Stimulated activated CD4-positive, alpha-beta T cell treated with anti-CD3 and anti-CD28 coated beads, Interleukin-4, amount 100 ng/mL, for 24 hours (primary cell): ENCODE data around the gene LMX1B.

Experiments
- DNase-seq: peaks from one replicate; pipeline ENCODE4 v3.0.0-alpha.2; 2020

The LMX1B gene

DNA sequence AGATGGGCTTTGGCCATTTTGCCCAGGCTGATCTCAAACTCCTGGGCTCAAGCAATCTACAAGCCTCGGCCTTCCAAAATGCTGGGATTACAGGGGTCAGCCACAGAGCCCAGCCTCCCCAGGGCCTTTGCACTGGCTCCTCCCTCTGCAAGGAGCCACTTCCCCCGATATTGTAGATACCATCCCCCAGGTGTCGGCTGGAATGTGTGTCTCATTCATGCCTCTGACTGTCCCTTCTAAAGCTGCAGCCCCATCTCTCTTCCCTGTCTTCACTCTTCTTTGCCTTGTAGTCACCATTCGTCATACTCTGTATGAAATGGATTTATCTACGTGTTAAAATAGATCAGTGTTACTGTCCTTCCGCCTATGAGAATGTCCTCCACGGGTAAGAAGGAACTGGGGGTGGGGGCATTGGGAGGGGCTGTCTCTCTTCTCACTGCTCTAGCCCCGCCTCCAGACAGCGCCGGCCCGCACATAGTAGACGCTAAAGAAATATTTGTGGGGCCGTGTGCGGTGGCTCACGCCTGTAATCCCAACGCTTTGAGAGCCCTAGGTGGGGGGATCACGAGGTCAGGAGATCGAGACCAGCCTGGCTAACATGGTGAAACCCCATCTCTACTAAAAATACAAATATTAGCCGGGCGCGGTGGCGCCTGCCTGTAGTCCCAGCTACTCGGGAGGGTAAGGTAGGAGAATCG is 68.5 kb downstream of the LMX1B start:
- DNase-seq, result no peak

DNA sequence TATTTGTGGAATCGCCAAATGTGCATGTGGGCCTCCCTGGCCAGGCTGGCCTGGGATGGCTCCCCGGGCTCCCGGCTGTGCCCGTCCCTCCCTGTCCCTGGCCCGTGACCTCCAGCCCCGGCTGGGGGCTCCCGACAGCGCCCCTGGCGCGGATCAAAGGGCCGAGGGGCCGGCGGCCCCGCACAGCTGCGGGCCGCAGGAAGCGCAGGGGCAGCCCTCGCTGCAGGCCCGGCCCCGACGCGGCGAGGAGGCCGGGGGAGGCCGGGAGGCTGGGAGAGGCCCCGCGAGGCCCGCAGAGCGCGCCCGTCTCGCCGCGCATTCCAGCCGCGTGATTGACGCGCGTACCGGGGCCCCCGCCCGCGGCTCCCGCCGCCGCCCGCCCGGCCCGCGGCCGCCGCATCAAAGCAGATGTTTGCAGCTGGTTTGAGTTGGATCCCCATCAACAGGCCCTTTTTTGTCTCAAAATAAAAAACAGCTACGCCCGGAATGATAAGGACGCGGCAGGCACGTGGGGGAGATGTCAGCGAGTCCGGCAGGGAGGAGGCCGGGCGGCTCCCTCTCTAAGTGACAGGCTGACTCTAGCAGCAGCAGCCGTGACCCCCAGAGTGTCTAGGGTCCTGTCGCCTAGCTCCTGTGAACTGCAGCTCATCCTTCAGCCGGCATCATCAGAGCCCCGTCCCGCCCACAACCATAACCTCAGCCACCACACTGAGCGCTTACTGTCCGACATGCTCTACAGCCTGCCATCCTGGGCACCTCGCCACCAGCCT is 69.4 kb downstream of the LMX1B start:
- no peak for DNase-seq

DNA sequence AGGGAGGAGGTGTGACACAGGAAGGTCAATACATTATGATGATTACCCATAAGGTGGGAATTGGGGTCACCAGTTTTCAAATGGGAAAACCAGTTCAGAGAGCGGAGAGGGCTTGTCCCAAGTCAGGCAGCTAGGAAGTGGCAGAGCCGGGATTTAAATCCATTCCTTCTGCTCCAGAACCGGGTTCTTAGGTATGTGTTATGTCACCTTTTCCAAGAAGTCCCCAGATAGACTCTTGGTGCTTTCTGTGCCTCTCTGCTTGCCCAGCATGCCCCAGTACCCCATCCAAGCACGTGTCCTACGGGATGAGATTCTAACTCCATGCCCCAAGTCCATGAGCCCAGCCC is 69.9 kb downstream of the LMX1B start:
- no peak for DNase-seq

DNA sequence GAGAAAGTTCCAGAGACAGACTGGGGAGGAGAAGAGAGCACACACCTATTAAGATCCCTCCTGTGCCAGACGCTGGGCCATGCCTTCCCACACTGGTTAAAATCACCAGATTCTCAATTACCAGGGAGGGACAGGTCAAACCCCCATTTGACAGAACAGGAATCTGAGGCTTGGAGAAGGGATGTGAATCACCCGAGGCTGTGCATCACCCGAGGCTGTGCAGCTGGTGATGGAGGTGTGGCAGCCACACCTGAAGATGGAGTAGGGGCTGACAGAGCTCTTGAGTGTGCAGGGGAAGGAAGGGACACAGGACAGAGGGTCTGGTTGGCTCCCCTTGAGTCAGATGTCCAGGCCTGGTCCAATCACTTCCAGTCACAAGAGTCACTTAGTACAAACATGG is 70.6 kb downstream of the LMX1B start:
- no peak for DNase-seq

DNA sequence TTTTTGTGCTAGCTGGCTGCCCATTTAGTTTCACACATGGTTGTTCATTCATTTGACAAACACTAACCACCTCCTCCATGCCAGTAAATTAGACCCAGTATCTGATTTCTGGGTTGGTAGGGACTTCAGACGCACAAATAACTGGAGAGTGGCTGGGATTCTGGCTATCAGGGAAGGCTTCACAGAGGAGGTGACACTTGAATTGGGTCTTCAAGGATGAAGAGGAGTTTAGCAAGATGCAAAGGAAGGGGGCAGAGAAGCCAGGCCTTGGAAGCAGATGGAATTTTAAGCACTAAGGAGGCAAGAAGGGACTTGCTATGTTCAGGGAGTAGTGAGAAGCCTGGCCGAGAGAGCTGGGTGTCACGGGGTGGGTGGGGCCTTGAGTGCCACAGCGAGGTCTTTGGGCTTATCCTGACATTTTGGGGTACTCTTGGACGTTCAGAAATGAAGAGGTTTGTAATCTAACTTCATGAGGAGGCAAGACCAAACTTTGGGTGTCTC is 71.3 kb downstream of the LMX1B start:
- DNase-seq, result no peak

DNA sequence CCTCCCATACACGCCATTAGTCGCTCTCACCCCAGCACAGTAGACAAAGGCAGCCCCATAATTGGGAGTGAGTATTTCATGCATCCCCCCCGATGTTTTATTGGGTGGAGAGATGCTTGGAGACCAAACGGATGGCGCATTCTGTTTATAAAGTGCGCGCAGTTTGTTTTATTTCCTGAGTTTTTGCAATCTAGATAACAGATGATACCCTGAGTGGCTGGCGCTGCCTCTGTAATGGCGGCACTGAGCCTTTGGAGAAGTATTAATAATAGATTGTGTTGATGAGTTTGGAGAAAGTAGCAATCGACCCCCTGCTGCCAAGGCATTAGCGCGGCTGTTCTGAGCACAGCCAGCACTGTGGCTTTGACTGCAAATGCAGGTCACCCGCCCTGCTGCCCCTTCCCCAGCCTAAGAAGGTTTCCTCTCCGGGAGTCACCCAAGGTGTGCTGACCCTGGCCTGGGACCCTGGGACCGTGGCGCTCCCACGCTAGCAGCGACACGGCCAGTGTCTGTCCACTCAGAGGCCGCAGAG is 74.3 kb downstream of the LMX1B start:
- DNase-seq, result no peak

DNA sequence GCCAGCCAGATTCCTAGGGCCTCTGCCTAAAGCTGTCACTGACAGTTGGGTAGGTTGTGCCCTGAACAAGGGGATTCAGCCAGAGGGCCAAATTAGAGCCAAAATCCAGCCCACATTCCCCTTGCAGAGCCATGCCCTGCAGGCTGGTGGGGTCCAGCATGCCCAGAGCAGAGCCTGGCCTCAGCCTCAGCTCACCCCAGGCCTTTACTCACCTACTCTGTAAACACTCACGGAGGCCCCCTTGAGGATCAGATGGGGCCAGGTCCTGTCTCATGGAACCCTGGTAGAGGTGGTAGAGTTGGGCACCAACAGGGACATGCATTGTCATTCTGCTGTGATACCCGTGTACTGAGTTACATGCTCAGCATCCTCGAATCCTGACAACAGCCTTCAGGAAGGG is 74.9 kb downstream of the LMX1B start:
- DNase-seq, result no peak

DNA sequence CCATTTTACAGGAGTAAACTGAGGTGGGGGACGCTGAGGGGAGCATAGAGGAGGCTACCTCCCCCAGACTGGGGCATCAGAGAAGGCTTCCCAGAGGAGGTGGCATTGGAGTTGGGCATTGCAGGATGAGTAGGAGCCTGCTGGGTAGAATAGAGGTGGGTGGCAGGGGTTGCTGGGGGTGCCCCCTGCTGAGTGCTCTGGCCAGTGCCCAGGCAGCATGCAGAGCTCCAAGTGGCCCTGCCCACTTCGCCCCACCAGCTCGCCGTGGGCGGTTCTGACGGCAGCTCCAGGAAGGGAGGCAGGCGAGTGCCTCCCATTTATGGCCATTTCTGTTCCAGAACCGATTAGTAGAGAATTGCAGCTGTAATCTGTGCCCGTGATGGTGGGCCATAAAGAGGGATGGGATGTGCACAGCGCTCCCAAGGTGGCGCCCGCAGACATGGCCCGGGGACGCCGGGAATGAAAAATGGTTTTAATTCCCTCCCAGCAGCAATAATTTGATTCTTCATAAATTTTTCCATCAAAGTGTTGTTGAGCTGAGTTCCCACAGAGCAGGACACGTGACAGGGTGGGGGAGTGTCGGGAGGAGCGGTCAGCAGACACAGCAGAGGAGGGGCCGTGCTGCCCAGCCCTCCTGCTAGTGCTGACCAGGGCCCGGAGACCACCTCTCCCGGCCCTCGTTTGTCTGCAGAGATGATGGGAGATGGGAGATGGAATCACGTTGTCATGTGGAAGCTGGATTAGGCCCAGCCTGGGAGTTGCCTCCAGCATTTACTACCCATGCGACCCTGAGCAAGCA is 75.5 kb downstream of the LMX1B start:
- DNase-seq, result no peak

DNA sequence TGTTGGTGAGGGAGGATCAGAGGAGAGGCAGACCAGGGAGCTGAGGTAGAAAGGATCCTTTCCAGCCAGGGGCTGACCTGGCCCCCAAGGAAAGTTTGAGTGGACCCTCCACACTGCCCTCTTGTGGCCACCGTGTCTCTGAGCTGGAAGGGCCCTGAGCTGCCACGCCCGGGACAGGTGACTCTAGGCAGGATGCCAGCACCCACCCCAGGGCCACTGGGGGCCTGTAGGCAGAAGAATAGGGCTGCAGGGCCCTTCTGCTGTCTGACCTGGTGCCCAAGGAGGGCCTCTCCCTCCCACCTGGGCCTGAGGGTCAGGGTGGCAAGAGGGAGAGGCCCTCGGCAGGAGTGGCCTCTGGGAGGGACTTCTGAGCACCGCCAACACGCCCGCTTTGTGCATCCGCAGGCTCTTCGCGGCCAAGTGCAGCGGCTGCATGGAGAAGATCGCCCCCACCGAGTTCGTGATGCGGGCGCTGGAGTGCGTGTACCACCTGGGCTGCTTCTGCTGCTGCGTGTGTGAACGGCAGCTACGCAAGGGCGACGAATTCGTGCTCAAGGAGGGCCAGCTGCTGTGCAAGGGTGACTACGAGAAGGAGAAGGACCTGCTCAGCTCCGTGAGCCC is 76.8 kb downstream of the LMX1B start:
- DNase-seq, result peak; percentile 67

DNA sequence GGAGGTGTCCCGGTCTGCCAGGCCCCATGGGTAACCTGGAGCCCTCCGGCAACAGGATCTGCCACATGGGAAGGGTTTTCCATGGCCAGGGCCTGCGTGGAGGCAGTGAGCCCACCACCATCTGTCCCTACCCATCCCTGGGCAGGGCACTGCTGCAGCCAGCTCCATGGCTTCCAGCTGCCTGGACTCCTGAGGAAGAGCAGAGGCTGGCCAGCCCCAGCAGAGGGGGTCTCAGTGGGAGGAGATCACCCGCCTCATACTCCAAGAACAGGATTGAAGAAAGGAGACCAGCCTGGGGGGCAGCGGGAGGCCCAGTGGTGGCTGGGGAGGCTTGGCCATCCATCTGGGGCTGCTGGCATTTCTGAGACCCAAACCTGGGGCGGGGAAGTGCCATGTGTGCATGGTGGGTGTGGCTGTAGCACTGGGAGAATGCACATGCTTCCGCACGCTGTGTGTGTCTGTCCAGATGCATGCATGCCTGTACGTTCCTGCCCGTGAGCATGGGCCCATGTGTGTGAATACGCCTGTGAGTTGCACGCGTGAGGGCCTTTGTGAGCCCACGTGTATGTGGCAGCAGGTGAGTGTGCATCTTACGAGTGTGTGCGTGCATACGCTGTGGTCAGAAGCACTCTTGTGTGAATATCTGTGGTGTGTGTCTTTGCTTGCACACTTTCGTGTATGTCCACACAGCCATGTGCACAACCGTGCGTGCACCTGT is 78.5 kb downstream of the LMX1B start:
- DNase-seq, result no peak

DNA sequence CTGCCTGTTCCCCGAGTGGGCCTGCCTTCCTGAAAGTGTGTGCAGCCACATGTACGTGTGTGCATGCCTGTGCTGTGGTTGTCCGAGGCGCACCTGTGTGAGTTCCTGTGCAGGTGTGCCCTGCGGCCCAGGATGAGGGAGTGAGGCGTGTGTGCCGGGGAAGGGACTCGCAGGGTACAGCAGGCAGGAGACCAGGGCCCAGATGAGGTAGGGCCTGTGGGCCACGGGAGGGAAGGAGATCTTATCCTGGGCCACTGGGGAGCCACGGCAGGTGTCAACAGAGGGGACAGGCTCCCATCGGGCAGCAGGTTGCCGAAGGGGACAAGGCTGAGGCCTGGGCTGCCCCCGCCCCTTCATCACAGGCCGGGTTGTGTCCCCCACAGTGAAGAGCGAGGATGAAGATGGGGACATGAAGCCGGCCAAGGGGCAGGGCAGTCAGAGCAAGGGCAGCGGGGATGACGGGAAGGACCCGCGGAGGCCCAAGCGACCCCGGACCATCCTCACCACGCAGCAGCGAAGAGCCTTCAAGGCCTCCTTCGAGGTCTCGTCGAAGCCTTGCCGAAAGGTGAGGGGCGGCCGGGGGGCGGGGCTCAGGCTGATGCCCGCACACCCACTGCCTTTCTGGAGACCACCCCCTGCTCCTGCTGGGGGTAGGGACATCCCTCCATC is 79.2 kb downstream of the LMX1B start:
- no peak for DNase-seq

DNA sequence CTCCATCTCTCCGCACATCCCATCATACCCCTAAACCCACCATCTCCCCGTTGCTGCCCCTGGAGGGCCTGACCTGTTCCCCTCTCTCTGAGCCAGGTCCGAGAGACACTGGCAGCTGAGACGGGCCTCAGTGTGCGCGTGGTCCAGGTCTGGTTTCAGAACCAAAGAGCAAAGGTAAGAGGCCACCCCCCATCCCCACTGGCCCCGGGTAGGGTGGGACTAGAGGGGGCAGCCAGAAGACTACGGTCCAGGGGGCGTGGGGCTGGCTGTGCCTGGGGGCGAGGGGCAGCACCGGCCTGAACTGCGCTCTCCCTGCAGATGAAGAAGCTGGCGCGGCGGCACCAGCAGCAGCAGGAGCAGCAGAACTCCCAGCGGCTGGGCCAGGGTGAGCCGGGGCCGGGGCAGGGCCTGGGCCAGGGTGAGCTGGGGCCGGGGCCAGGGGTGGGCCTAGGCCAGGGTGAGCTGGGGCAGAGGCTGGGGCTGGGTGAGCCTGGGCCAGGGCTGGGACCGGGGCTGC is 79.8 kb downstream of the LMX1B start:
- DNase-seq, result no peak

DNA sequence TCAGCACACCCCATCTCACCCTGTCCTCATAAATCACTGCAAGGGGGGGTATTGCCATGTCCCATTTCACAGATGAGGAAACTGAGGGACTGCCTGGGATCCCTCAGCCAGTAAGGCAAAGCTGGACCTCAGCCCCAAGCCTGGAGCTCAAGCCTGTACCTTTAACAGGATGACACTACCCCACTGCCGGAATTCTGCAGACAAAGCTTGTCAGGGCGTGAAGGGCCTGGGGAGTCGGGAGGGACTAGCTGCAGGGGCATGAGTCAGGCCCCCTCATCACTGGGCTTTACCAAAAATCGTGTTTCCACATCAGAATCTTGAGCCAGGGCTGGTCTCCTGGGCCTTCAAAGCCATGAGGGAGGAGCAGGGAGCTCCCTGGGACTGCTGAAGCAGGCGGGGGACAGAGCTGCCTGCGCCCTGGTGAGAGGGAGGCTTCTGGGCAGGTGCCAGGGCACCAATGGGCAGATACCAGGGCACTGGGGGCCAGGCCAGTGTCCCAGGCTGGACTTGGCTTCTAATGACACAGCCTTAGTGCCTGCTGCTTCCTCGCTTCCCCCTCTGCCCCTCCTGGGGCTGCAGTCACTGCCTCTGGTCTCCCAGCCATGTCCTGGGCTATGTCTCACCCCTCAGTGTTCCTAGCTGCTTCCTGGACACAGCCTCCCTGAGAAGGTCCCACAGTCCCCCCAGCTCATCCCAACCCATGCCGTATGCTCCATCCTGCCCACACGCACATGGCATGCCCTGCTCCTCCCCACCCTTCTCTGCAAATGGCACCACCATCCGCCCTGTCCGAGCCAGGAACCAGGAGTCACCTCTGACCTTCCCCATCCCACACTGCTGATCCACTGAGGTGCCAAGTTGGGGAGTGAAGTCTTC is 80.7 kb downstream of the LMX1B start:
- no peak for DNase-seq

DNA sequence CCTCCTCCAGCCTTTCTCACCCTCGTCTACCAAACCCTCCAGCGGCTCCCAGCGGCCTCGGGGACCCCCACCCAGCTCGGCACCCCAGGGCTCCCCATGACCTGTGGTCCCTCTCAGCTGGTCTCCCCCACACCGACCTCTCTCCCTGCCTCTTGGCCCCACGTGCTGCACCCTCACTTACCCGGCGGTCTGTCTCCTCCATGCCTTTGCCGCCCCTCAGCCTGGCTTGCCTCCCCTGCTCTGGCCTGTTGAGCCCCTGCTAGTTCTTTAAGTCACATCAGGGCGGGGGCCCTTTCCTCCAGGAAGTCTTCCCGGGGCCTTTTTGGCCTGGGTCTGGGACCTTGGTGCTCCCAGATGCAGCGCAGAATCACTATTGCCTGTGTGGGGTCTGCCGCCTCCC is 81.5 kb downstream of the LMX1B start:
- no peak for DNase-seq

DNA sequence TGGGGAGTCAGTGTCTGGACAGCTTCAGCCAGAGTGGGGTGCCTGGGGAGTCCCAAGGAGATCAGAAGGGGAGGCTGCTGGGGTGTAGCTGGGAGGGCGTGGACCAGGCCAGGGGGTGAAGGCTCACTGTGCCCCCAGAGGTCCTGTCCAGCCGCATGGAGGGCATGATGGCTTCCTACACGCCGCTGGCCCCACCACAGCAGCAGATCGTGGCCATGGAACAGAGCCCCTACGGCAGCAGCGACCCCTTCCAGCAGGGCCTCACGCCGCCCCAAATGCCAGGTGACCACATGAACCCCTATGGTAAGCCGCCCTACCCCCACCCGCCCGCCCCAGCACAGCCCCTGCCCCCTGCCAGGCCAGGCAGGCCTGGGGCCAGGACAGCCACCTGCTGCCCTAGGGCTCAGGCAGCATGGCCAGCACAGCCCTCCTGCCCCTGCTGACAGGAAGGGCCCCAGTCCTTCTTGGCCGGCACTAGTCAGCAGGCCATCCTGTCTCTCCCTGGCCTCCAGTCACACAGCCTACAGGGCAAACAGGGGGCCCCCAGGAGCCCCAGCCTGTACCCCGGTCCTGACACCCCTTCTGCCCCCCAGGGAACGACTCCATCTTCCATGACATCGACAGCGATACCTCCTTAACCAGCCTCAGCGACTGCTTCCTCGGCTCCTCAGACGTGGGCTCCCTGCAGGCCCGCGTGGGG is 82.1 kb downstream of the LMX1B start:
- no peak for DNase-seq

DNA sequence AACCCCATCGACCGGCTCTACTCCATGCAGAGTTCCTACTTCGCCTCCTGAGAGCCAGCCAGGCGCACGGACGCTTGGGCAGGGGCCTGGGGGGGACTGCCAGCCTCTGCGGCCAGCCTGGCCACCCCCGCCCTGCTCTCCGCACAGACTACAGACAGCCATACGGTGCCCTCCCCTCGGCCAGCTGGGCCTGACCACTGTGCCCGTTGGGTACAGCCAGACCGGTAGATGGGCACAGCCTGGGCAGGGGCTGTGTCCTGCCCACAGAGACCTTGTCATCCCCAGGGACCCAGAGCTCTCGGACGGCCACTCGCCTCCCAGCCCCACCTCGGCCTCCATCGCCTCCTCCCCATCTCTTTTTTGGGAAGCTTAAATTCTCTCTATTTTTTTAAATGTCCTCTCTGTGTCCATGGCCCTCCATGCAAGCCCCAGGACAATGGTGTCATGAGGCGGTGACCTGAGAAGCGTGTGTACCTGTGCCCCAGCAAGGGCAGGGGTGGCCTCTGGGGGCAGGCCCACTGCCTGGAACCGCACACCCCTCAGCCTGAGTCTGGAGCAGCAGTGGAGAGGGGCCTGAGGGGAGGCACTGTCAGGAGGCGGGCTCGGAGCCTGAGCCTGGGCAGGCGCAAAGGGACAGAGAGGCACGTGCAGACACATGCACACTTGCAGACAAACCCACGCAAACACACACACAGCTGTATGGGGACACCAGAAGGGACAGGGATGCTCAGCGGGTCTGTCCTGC is 82.8 kb downstream of the LMX1B start:
- DNase-seq, result no peak

DNA sequence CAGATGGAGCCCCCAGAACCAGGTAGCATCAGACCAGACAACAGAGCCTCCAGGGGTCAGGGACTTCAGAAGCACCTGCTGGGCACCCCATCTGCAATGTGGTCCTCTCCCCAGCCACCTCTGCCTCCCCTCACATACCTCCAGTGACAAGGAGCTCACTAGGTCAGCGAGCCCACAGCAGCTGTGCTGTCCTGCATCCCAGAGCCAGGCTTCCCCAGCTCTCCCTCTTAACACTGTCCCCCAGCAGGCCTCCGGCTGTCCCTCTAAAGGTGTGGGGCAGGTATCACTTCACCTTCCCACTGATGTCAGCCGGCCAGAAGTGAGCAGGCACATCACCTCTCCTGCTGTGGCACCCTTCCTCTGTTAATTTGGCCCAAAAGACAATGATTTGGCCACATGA is 83.6 kb downstream of the LMX1B start:
- no peak for DNase-seq

DNA sequence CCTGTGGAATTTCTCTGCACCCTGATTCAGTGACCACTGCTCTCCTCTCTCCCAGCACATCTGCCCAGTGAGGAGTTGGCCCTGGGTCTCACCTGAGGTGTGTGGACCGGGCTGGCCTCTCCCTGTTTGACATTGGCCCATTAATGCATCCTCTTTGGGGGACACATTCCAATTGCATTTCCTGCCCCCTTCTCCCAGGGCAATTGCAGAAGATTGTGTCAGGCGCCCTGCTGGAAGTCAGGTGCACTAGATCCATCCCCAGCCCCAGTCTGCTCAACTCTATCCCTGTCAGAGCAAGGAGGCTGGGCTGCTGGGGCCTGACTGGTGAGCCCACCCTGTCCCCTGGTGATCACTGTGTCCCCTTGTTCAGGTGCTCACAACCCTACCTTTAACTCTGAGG is 84.5 kb downstream of the LMX1B start:
- DNase-seq, result no peak

DNA sequence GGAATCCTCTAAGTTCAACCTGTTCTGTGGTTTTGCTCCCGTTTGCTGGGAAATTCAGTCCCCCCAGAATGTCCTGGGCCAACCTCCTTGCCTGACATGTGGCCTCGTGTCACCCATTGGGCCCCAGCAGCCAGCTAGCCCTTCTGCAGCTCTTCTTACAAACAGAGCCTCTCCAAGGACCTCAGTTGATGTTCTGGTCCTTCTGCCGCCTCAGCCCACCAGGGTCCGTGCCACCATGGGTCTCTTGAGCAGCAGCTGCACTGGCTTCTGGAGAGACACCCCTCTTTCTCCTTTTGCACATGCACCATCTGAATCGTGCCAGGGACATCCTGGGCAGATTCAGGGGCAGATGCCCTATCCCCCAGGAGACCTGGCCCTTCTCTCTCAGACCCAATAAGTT is 85.0 kb downstream of the LMX1B start:
- no peak for DNase-seq
